HCT116 (cell line): ENCODE data around the gene WNK1. TPM values are rescaled to one million over a fixed set of nuclear protein-coding genes. Genes with fewer than 3 reads are reported as not detected.

ENCODE experiments used
- ATAC-seq: fragments of 200-7000 bp; cut with Tn5 transposase; 2 replicates; pipeline ENCODE4 v1.9.1; 2020; ENCODE audit warnings: mild to moderate bottlenecking, moderate library complexity
- BruUV-seq: library from RNA; stranded (reverse); fragments of 400-500 nt; replicated peaks from 2 replicates; lab custom pipeline; 2021; lab: Mats Ljungman, UMichigan
- CTCF ChIA-PET: fragments of 300-600 bp; sonication (Branson Sonifier 250); formaldehyde crosslinking; loops from one replicate; lab custom pipeline; 2021; ENCODE audit warnings: antibody characterized with exemption; lab: Charles Lee
- POLR2A ChIA-PET: fragments of 300-600, 350-600 bp; sonication (Branson Sonifier 250); formaldehyde crosslinking; loops from one replicate; lab custom pipeline; 2021; ENCODE audit warnings: antibody characterized with exemption; lab: Charles Lee
- RAD21 ChIA-PET, 2 experiments: fragments of 300-600 bp; sonication (Branson Sonifier 250); formaldehyde crosslinking; loops; one replicate each; lab custom pipeline; 2023; ENCODE audit warnings: low total read pairs in 2 of 2; ENCODE audit not compliant: uncharacterized antibody in 2 of 2, unreplicated experiment in 2 of 2, low non-redundant PET in 1 of 2; lab: Charles Lee
- DNase-seq: peaks from one replicate; pipeline ENCODE4 v3.0.0-alpha.2; 2010; ENCODE audit warnings: low read depth, low spot score
- H2AFZ ChIP-seq: fragments of 200-600 bp; shearing (Covaris generic), sonication (generic); 2 replicates; pipeline ENCODE4 v1.6.1; 2017; ENCODE audit warnings: low read depth, mixed run types, mixed read lengths, antibody characterized with exemption, low read length; ENCODE audit not compliant: poor library complexity, severe bottlenecking
- H3K27ac ChIP-seq: 2 replicates; pipeline ENCODE4 v1.5.1; 2012; ENCODE audit warnings: low read depth, low read length
- H3K27me3 ChIP-seq: fragments of 200-600 bp; sonication (generic); 2 replicates; pipeline ENCODE4 v1.6.1; 2016; ENCODE audit warnings: mixed run types, low read length, mixed read lengths; ENCODE audit not compliant: insufficient read depth
- H3K36me3 ChIP-seq, 2 experiments: fragments of 200-500 bp in 1 of 2; fragments of 200-600 bp in 1 of 2; sonication (Bioruptor generic) in 1 of 2; sonication (generic) in 1 of 2; 2 replicates each; pipeline versions ENCODE4 v1.5.1 to v1.6.1; 2014 to 2016; ENCODE audit warnings: low read length in 2 of 2, inconsistent platforms in 1 of 2, mixed read lengths in 1 of 2, mixed run types in 1 of 2; ENCODE audit not compliant: insufficient read depth in 2 of 2, control insufficient read depth in 1 of 2
- H3K4me1 ChIP-seq, 2 experiments: fragments of 200-600 bp in 1 of 2; sonication (generic) in 1 of 2; 2 replicates each; pipeline versions ENCODE4 v1.5.1 to v1.6.1; 2012 to 2017; ENCODE audit warnings: low read length in 2 of 2, inconsistent platforms in 1 of 2, mild to moderate bottlenecking in 1 of 2, mixed read lengths in 1 of 2, mixed run types in 1 of 2, moderate library complexity in 1 of 2; ENCODE audit not compliant: insufficient read depth in 2 of 2, control insufficient read depth in 1 of 2
- H3K4me2 ChIP-seq: fragments of 200-600 bp; sonication (generic); 2 replicates; pipeline ENCODE4 v1.6.1; 2017; ENCODE audit warnings: mixed run types, low read length, mixed read lengths
- H3K4me3 ChIP-seq, 2 experiments: fragments of 200-600 bp in 1 of 2; sonication (generic) in 1 of 2; replicated peaks in 1 of 2; 2 replicates each; pipeline ENCODE4 v1.5.1; 2011 to 2016; ENCODE audit warnings: low read length in 2 of 2, control low read depth in 1 of 2, low read depth in 1 of 2, mild to moderate bottlenecking in 1 of 2, mixed read lengths in 1 of 2, mixed run types in 1 of 2
- H3K79me2 ChIP-seq: fragments of 200-600 bp; sonication (generic); 2 replicates; pipeline ENCODE4 v1.6.1; 2017; ENCODE audit warnings: mild to moderate bottlenecking, mixed run types, low read length, moderate library complexity, mixed read lengths; ENCODE audit not compliant: insufficient read depth
- H3K9ac ChIP-seq: fragments of 200-600 bp; sonication (generic); 2 replicates; pipeline ENCODE4 v1.6.1; 2016; ENCODE audit warnings: low read length, mixed read lengths
- H3K9me2 ChIP-seq: fragments of 200-600 bp; sonication (generic), shearing (Covaris generic); 2 replicates; pipeline ENCODE4 v1.6.1; 2017; ENCODE audit warnings: mixed run types, mild to moderate bottlenecking, moderate library complexity; ENCODE audit not compliant: insufficient read depth
- H3K9me3 ChIP-seq, 2 experiments: fragments of 200-500 bp in 1 of 2; fragments of 200-600 bp in 1 of 2; sonication (Bioruptor generic) in 1 of 2; sonication (generic) in 1 of 2; 2 replicates each; pipeline ENCODE4 v1.6.1; 2014 to 2017; ENCODE audit warnings: low read length in 2 of 2, mixed read lengths in 2 of 2, inconsistent platforms in 1 of 2, low read depth in 1 of 2, mild to moderate bottlenecking in 1 of 2, mixed run types in 1 of 2, moderate library complexity in 1 of 2; ENCODE audit not compliant: control insufficient read depth in 1 of 2, insufficient read depth in 1 of 2
- H4K20me1 ChIP-seq: fragments of 200-600 bp; sonication (generic), shearing (Covaris generic); 2 replicates; pipeline ENCODE4 v1.6.1; 2017; ENCODE audit warnings: mixed run types, mild to moderate bottlenecking, moderate library complexity; ENCODE audit not compliant: insufficient read depth
- ATF3 ChIP-seq: IDR thresholded peaks from 2 replicates; pipeline ENCODE4 v1.6.1; 2012
- CEBPB ChIP-seq: IDR thresholded peaks from 2 replicates; pipeline ENCODE4 v1.6.1; 2012; ENCODE audit warnings: low read depth
- ELF1 ChIP-seq: IDR thresholded peaks from 2 replicates; pipeline ENCODE4 v1.6.1; 2012; ENCODE audit warnings: low read depth, borderline replicate concordance
- EZH2phosphoT487 ChIP-seq: fragments of 200-600 bp; IDR thresholded peaks from 2 replicates; pipeline ENCODE4 v1.6.1; 2018; ENCODE audit warnings: antibody characterized with exemption, borderline replicate concordance
- FOSL1 ChIP-seq: IDR thresholded peaks from 2 replicates; pipeline ENCODE4 v1.6.1; 2012; ENCODE audit warnings: low read depth
- JUND ChIP-seq: IDR thresholded peaks from 2 replicates; pipeline ENCODE4 v1.6.1; 2012
- MAX ChIP-seq: IDR thresholded peaks from 2 replicates; pipeline ENCODE4 v1.6.1; 2012
- POLR2AphosphoS5 ChIP-seq: IDR thresholded peaks from 2 replicates; pipeline ENCODE4 v1.6.1; 2011; ENCODE audit warnings: mild to moderate bottlenecking, low read depth, low read length, moderate library complexity
- RAD21 ChIP-seq: IDR thresholded peaks from 2 replicates; pipeline ENCODE4 v1.6.1; 2012; ENCODE audit warnings: low read depth, mild to moderate bottlenecking
- REST ChIP-seq: IDR thresholded peaks from 2 replicates; pipeline ENCODE4 v1.6.1; 2012; ENCODE audit warnings: low read depth
- SIN3A ChIP-seq: IDR thresholded peaks from 2 replicates; pipeline ENCODE4 v1.6.1; 2012; ENCODE audit warnings: low read depth
- SP1 ChIP-seq: IDR thresholded peaks from 2 replicates; pipeline ENCODE4 v1.6.1; 2012; ENCODE audit warnings: low read depth
- SRF ChIP-seq: IDR thresholded peaks from 2 replicates; pipeline ENCODE4 v1.6.1; 2012; ENCODE audit warnings: low read depth
- TCF7L2 ChIP-seq: IDR thresholded peaks from 2 replicates; pipeline ENCODE4 v1.7.0; 2011; ENCODE audit warnings: borderline replicate concordance, inconsistent platforms; ENCODE audit not compliant: insufficient read depth, insufficient read length; ENCODE audit errors: extremely low read depth
- YY1 ChIP-seq: IDR thresholded peaks from 2 replicates; pipeline ENCODE4 v1.6.1; 2011; ENCODE audit warnings: low read length, low read depth, moderate library complexity, mild to moderate bottlenecking; ENCODE audit not compliant: insufficient replicate concordance; ENCODE audit errors: extremely low read depth
- ZBTB33 ChIP-seq: IDR thresholded peaks from 2 replicates; pipeline ENCODE4 v1.6.1; 2011; ENCODE audit warnings: mild to moderate bottlenecking, low read length, moderate library complexity; ENCODE audit not compliant: insufficient replicate concordance; ENCODE audit errors: extremely low read depth
- ZFX ChIP-seq: fragments of 450-650 bp; IDR thresholded peaks from 2 replicates; pipeline ENCODE4 v1.6.1; 2017
- intact Hi-C: fragments of 100-400 bp; cut with micrococcal nuclease; formaldehyde crosslinking; loops from 2 replicates; pipeline ENCODE4 v1.10.0; 2022
- total RNA-seq: library from RNA; stranded (reverse); gene quantifications from one replicate; pipeline ENCODE4 v1.2.1, GENCODE V29; 2021; ENCODE audit not compliant: unreplicated experiment

WNK1 gene
- total RNA-seq, 1 experiment from 2014 or later = 81.0 TPM

- Histone ChIP-seq H3K27ac (no peak overlapping the region), H3K4me3 (no peak overlapping the region), H3K9me3 (no peaks in the 10 kb centered on the region), H3K9me2 (no peaks in the 10 kb centered on the region), H3K79me2 (no peaks in the 10 kb centered on the region), H3K4me1 (no peaks in the 10 kb centered on the region), H3K36me3 (peaks cover 52 to 56% of the 10 kb centered on the region in 2 experiments), H3K4me2 (no peak overlapping the region), H4K20me1 (no peaks in the 10 kb centered on the region), H2AFZ (no peak overlapping the region), H3K9ac (no peak overlapping the region), H3K27me3 (no peaks in the 10 kb centered on the region)
- DNase-seq = no peak
- ChIA-PET POLR2A (no interaction called here), CTCF (no interaction called here), RAD21 (no interaction called here)
- TF ChIP-seq YY1 (no peak), ELF1 (no peak), ZFX (no peak), JUND (no peak), EZH2phosphoT487 (no peak), RAD21 (no peak), POLR2AphosphoS5 (no peak), TCF7L2 (no peak), SIN3A (no peak), CEBPB (no peak), ZBTB33 (no peak), FOSL1 (no peak), SRF (no peak), SP1 (no peak), REST (no peak), ATF3 (no peak), MAX (no peak)
- no peak for ATAC-seq
- intact Hi-C loops = no loop called here
- no TSS peak for BruUV-seq
Observed at GRCh38 chr12:911191-911826, 158.9 kb downstream of the WNK1 start.
